Natural killer cell (primary cell): ENCODE data around the gene AFM. TPM values are rescaled to one million over a fixed set of nuclear protein-coding genes. Genes with fewer than 3 reads are reported as not detected.

ENCODE experiments used
- ATAC-seq, 3 donors: fragments of 150-1000 bp in 2 of 3; fragments of 200-7000 bp in 1 of 3; cut with Tn5 transposase; 1 replicate in 1 of 3; 2 replicates in 2 of 3; pipeline ENCODE4 v1.10.0; 2021; ENCODE audit warnings: mild to moderate bottlenecking in 2 of 3, moderate library complexity in 2 of 3
- DNase-seq, 2 donors: peaks; one replicate each; pipeline versions ENCODE4 v3.0.0 to v3.0.0-alpha.2; 2013 to 2021; ENCODE audit warnings: mixed read lengths in 1 of 2
- H3K27ac ChIP-seq: one replicate; pipeline ENCODE4 v1.5.1; 2013; ENCODE audit warnings: mild to moderate bottlenecking, low read length
- H3K27me3 ChIP-seq: one replicate; pipeline ENCODE4 v1.6.1; 2013; ENCODE audit warnings: low read length; ENCODE audit not compliant: control insufficient read depth, insufficient read depth
- H3K36me3 ChIP-seq: one replicate; pipeline ENCODE4 v1.6.1; 2013; ENCODE audit warnings: low read length; ENCODE audit not compliant: control insufficient read depth, insufficient read depth
- H3K4me1 ChIP-seq: one replicate; pipeline ENCODE4 v1.6.1; 2013; ENCODE audit warnings: low read length; ENCODE audit not compliant: control insufficient read depth, insufficient read depth
- H3K4me3 ChIP-seq: one replicate; pipeline ENCODE4 v1.5.1; 2013; ENCODE audit warnings: low read length
- H3K9me3 ChIP-seq: one replicate; pipeline ENCODE4 v1.6.1; 2013; ENCODE audit warnings: low read length; ENCODE audit not compliant: control insufficient read depth, insufficient read depth
- H3K27ac Mint-ChIP-seq, 2 donors: one replicate each; pipeline ENCODE4 v1.8.0; 2022; ENCODE audit warnings: mild to moderate bottlenecking in 2 of 2, mixed read lengths in 2 of 2, moderate library complexity in 1 of 2
- H3K27me3 Mint-ChIP-seq, 2 donors: one replicate each; pipeline ENCODE4 v1.8.0; 2022; ENCODE audit warnings: low read depth in 2 of 2, mixed read lengths in 2 of 2
- H3K36me3 Mint-ChIP-seq: one replicate; pipeline ENCODE4 v1.8.0; 2022; ENCODE audit warnings: mixed read lengths
- H3K4me1 Mint-ChIP-seq, 2 donors: one replicate each; pipeline ENCODE4 v1.8.0; 2022; ENCODE audit warnings: mixed read lengths in 2 of 2
- H3K4me3 Mint-ChIP-seq: one replicate; pipeline ENCODE4 v1.8.0; 2022; ENCODE audit warnings: mild to moderate bottlenecking, moderate library complexity, mixed read lengths
- H3K9me3 Mint-ChIP-seq, 2 donors: one replicate each; pipeline ENCODE4 v1.8.0; 2022; ENCODE audit warnings: mixed read lengths in 2 of 2
- WGBS: methylation state at CpG from one replicate; pipeline ENCODE4 v1.1.7; 2013; ENCODE audit warnings: missing lambda C conversion rate; ENCODE audit not compliant: insufficient coverage; 5-methylcytosine and 5-hydroxymethylcytosine counted together
- intact Hi-C: fragments of 100-400 bp; cut with micrococcal nuclease; formaldehyde crosslinking; loops from one replicate; pipeline ENCODE4 v1.14.2; 2022
- total RNA-seq, 4 donors: library from RNA; stranded (reverse); fragments of 120-200 nt in 1 of 4; gene quantifications; one replicate each; pipeline versions ENCODE4 v1.2.3 to v1.2.4, GENCODE V29; 2013 to 2022
- TF ChIP-seq, protein P1 (sequence below): fragments of 200-600 bp; IDR thresholded peaks from one replicate; pipeline ENCODE4 v1.8.0; 2022; ENCODE audit warnings: antibody characterized with exemption

AFM gene
- total RNA-seq, 3 donors from 2014 or later (not counting 1 experiment from before 2014, with no cell fraction given) = not detected

DNA sequence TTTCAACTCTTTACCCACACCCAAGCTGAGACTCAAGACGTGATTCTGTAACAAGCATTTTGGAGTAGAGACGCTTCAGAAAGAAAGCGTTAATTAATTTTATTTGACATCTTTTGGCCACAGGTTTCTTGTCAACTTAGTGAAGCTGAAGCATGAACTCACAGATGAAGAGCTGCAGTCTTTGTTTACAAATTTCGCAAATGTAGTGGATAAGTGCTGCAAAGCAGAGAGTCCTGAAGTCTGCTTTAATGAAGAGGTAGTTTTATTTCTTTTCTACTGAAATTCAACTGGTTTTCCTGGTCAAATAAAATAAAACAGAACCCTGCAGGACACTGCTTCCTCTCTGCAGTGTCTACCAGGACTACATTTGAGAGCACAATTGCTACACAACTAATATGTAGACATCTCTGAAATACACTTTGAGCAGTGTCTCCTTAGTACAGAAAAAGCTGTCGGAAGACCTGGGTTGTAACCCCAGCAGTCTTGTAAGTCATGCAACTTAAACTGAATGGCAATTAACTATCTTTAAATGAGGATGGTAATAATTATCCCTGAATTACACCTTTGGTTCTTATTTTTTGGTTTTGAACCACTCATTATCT lies 20.2 kb downstream of the AFM start:
- DNase-seq (no peak), ATAC-seq (no peak)
- Histone ChIP-seq H3K36me3 (no peaks in the 10 kb centered on the region), H3K9me3 (no peaks in the 10 kb centered on the region), H3K4me1 (no peaks in the 10 kb centered on the region), H3K27me3 (no peaks in the 10 kb centered on the region), H3K4me3 (no peak overlapping the region), H3K27ac (no peak overlapping the region)
- TF ChIP-seq, protein P1, sequence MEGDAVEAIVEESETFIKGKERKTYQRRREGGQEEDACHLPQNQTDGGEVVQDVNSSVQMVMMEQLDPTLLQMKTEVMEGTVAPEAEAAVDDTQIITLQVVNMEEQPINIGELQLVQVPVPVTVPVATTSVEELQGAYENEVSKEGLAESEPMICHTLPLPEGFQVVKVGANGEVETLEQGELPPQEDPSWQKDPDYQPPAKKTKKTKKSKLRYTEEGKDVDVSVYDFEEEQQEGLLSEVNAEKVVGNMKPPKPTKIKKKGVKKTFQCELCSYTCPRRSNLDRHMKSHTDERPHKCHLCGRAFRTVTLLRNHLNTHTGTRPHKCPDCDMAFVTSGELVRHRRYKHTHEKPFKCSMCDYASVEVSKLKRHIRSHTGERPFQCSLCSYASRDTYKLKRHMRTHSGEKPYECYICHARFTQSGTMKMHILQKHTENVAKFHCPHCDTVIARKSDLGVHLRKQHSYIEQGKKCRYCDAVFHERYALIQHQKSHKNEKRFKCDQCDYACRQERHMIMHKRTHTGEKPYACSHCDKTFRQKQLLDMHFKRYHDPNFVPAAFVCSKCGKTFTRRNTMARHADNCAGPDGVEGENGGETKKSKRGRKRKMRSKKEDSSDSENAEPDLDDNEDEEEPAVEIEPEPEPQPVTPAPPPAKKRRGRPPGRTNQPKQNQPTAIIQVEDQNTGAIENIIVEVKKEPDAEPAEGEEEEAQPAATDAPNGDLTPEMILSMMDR = no peak
- intact Hi-C loops = no loop called here
- Mint-ChIP-seq H3K27me3 (no peaks in the 10 kb centered on the region), H3K4me3 (no peak overlapping the region), H3K27ac (no peak overlapping the region), H3K36me3 (no peaks in the 10 kb centered on the region), H3K4me1 (no peaks in the 10 kb centered on the region), H3K9me3 (peaks cover 3 to 7% of the 10 kb centered on the region in 2 donors)
- WGBS = 92% methylated on average over 4 of the region's 5 CpGs

DNA sequence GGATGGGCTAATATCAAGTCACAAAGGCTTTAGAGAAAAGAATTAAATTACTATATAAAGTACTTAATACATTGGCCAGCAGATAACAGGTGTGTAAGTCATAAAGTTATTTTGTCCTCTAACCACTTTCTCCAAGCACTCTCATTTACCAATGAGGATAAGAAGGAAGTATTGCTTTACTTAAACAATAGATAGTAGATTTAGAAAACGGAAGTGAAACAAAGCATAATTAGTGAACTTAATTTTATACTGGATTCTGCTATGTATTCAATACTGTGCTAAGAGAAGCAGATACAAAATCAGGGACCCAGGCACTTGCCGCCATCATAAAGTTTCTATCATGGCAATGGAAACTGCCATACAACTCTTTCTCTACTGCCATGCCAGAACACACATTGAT lies 24.0 kb downstream of the AFM start:
- no peak for ATAC-seq
- no peaks in the 10 kb centered on the region for H3K4me1 ChIP-seq
- Mint-ChIP-seq H3K27me3 (no peaks in the 10 kb centered on the region), H3K36me3 (no peaks in the 10 kb centered on the region), H3K4me3 (no peak overlapping the region), H3K27ac (no peak overlapping the region), H3K4me1 (no peaks in the 10 kb centered on the region), H3K9me3 (peaks cover 5 to 6% of the 10 kb centered on the region in 2 donors)
- H3K27ac ChIP-seq = no peak overlapping the region
- no peaks in the 10 kb centered on the region for H3K27me3 ChIP-seq
- intact Hi-C loops = no loop called here
- 60% methylated on average over 1 of the region's 2 CpGs for WGBS
- H3K9me3 ChIP-seq = no peaks in the 10 kb centered on the region
- TF ChIP-seq, protein P1 = no peak
- H3K4me3 ChIP-seq = no peak overlapping the region
- DNase-seq = no peak
- H3K36me3 ChIP-seq = no peaks in the 10 kb centered on the region

DNA sequence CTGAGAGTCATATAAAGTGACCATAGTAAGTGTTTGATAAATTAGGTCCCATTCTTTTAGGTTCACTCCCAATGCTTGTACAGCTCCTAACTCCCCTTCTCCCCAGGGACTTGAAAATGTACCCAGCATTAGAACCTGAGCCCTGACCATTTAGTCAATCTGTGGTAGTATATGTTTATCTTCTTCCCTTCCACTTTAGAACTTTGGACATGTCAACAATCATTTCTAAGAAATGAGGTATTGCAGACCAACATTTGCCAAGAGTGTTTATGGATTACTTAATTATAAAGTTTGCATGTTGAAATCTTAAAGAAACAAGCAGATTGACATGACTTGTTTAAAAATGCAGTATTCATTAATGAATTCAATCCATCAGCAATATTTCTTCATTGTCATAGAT lies 26.0 kb downstream of the AFM start:
- Histone ChIP-seq H3K4me3 (no peak overlapping the region), H3K27ac (no peak overlapping the region), H3K4me1 (no peaks in the 10 kb centered on the region), H3K36me3 (no peaks in the 10 kb centered on the region), H3K9me3 (no peaks in the 10 kb centered on the region), H3K27me3 (no peaks in the 10 kb centered on the region)
- Mint-ChIP-seq H3K4me1 (no peaks in the 10 kb centered on the region), H3K4me3 (no peak overlapping the region), H3K9me3 (peaks cover 2 to 6% of the 10 kb centered on the region in 2 donors), H3K27me3 (no peaks in the 10 kb centered on the region), H3K36me3 (no peaks in the 10 kb centered on the region), H3K27ac (no peak overlapping the region)
- intact Hi-C loops = no loop called here
- ATAC-seq (no peak), DNase-seq (no peak)
- TF ChIP-seq, protein P1 = no peak

DNA sequence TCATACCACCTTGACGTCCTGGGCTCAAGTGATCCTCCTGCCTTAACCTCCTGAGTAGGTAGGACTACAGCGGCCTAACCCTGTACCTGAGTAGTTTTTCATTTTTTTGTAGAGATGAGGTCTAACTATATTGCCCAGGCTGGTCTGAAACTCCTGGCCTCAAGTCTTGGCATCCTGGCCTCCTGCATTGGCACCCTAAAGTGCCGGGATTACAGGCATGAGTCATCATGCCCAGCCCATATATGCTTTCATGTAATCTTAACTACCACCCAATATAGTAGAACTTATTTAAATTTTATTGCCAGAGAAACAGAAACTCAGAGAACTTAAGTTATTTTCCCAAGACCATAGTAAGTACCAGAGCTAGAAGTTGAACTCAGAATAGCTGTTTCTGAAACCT lies 27.1 kb downstream of the AFM start:
- DNase-seq (no peak), ATAC-seq (no peak)
- H3K9me3 ChIP-seq = no peaks in the 10 kb centered on the region
- no peaks in the 10 kb centered on the region for H3K4me1 Mint-ChIP-seq
- no peaks in the 10 kb centered on the region for H3K27me3 ChIP-seq
- 96% methylated on average over 3 of the region's 3 CpGs for WGBS
- H3K4me1 ChIP-seq = no peaks in the 10 kb centered on the region
- H3K9me3 Mint-ChIP-seq = peaks cover 2 to 7% of the 10 kb centered on the region in 2 donors
- TF ChIP-seq, protein P1 = no peak
- H3K27ac Mint-ChIP-seq = no peak overlapping the region
- no peak overlapping the region for H3K27ac ChIP-seq
- no peak overlapping the region for H3K4me3 Mint-ChIP-seq
- H3K36me3 ChIP-seq = no peaks in the 10 kb centered on the region
- intact Hi-C loops = no loop called here
- no peak overlapping the region for H3K4me3 ChIP-seq
- H3K36me3 Mint-ChIP-seq = no peaks in the 10 kb centered on the region
- H3K27me3 Mint-ChIP-seq = no peaks in the 10 kb centered on the region
